GM18951 (cell line): Measurements from ENCODE around the gene HAAO.

Experiments
- POLR2A ChIP-seq: IDR thresholded peaks from 4 replicates; pipeline ENCODE4 v1.6.1; 2011; ENCODE audit warnings: mild to moderate bottlenecking; ENCODE audit not compliant: insufficient read length, insufficient read depth; ENCODE audit errors: extremely low read depth
- in situ Hi-C: fragments of 300-500 bp; cut with MboI; formaldehyde crosslinking; loops from one replicate; pipeline ENCODE4 v1.12.0; 2022; ENCODE audit warnings: low sequenced_read_pairs, mixed read lengths, inconsistent platforms; ENCODE audit not compliant: unreplicated experiment

Gene HAAO

DNA sequence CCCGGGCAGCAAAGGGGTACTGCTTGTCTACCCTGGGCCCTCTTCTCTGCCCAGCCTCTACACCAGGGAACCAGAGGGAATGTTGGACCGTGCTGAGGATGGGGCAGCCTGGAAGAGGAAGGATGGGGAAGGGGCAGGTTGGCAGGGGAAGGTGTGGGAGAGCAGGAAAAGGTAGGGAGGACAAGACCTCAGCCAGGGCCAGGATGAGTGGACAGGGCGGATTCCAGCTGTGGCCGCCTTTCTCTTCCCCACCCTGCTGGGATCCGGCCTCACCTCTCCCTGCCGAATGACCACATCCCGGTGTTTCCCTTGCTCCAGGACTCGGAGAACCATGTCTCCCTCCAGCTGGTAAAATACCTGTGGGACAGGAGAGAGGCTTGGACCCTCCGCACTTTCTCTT is 8.9 kb downstream of the HAAO start:
- TF ChIP-seq POLR2A = no peak
- in situ Hi-C loops = no loop called here

DNA sequence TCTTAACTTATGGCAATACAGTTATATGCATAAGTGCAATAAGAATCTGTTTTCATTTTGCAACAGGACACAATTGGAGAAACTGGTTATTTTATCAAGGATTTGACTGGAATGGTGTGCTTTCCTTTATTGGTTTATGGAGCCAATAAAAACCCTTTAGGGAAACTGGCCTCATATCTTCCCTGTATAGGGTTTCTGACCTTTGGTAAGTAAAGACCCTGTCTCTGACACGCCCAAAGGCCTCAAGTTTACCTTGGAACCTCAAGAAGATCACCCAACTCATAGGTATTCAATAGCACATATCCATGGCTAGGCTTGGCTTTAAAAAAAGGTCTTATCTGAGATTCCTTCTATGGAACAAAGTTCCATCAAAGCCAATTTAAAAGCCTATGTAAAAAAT is 11.2 kb downstream of the HAAO start:
- in situ Hi-C loops = no loop called here
- TF ChIP-seq POLR2A = no peak

DNA sequence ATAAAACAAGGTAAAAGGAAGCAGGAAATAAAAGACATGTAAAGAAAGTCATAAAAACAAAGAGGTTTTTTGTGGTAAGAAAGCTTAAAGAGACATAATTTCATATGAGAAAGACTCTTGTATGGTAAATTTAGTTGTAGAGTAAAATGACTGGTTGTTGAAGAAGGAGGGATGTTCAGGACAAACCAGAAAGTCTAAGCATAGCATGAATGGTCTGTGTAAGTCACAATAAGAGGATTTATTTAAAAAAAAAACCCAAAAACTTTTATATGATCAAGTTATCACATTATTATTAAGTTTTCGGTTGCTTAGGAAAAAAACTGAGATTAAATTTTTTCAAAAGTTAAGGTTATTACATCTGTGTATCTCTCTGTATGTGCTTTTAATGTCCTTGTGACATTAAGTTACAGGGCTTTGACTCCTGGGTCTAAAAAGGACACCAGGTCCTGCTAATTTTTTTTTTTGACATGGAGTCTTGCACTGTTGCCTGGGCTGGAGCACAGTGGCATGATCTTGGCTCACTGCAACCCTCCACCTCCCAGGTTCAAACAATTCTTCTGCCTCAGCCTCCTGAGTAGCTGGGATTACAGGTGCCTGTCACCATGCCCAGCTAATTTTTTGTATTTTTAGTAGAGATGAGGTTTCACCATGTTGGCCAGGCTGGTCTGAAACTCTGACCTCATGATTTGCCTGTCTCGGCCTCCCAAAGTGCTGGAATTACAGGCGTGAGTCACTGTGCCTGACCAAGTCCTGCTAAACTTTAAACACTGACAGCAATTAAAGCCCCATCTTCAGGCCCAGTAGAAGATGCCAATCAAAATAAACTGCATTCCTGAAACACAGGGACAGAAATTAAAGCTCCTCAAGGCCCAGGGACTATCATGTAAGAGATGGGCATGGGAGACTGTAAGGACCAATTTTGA is 14.2 kb downstream of the HAAO start:
- in situ Hi-C loops = no loop called here

DNA sequence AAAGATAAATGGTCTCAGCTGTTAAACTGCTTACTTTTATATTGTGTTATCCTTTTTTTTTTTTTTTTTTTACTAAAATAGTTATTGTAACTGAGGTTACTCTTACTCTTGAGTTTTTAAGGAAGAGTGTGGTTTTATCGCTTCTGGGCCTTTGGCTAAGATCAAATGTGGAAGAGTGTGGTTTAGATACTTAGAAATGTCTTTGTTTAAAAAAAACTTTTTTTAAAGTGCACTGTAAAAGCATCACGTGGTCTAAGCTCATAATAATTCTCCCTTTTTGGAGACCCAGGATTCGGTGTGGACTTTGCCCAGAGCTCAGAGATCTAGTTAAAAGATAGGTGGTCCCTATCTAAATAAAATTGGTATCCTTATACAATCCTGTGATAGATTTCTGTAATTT is 16.6 kb downstream of the HAAO start:
- no peak for TF ChIP-seq POLR2A
- in situ Hi-C loops = no loop called here

More for the DNA sequence above, 14.2 kb downstream of the HAAO start:
- no peak for TF ChIP-seq POLR2A

DNA sequence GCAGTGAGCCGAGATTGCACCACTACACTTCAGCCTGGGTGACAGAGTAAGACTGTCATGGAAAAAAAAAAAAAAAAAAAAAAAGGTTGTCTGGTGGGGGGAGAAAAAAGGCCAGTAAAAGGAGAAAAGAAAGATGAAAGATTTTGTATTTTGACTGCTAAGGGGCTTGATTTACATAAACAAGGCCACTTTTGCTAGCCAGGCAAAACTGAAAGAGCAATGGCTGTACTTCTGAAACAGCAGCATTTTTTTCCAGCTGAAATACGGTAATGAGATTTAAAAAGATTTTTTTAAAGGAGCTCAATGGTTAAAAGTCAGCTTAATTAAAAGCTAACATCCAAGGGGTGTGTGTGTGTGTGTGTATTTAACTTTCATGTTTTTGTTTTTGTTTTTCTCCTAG is 17.2 kb downstream of the HAAO start:
- in situ Hi-C loops = no loop called here
- TF ChIP-seq POLR2A = no peak

DNA sequence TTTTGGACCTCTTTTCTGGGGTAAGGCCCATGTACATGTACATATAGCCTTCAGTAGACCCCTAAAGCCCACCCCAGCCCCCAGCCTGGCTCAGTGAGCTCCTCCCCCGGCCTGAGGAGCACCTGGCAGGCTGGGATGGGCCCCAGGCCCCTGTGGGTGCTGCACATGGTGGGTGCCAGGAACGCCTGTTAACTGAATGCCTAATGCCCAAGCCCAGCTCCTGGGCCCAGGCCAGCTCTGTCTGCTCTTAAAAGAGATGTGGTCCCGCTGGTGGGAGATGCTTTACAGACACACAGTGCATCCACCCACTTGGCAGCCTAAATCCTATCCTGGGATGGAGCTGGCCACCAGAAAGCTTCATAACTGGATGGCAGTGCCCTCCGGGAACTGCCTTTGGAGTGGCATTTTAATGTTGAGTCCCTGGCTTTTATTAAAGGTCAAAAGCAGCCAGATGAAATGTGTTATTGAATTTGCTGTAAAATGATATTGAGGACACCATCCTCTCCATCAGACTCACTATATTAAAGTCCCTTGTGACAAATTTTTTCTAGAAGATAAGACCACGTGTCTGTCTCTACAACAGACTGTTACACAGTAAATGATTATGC is 20.7 kb downstream of the HAAO start:
- TF ChIP-seq POLR2A = no peak
- in situ Hi-C loops = no loop called here

DNA sequence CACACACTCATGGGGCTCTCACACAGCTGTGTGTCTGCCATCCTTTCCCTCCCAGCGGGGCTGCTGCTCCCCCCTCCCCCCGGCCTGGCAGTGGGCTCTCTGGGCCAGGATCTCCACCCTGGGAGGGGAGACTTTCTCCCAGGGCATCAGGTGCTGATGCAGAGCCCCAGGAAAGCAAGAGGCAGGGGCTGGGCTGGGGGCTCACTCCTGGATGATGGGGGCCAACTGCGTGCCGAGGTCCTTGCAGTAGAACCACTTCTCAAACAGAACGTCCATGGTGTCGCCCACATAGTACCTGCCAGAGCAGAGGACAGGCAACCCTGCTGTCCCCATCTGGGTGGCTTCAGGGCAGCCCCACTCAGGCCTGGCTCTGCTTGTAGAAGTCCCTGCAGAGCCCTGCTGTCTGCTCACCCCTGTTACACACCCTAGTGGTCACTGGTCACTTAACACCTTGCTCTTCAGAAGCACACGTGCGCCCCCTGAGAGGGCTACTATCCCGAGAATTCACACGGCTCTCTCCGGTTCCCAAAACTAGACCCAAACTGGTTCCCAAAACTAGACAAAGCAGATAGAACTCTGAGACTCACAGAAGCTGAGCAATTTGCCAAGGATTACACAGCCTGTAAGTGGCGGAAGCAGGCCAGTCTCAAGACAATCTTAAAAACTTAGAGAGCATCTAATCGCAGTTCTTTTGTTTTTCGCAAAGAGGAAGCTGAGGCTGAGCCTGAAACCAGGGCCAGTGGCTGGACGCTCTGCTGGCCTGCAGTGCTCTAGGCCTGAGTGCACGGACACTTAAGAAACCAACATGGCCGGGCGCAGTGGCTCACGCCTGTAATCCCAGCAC is 21.9 kb downstream of the HAAO start:
- no peak for TF ChIP-seq POLR2A
- in situ Hi-C loops = no loop called here

DNA sequence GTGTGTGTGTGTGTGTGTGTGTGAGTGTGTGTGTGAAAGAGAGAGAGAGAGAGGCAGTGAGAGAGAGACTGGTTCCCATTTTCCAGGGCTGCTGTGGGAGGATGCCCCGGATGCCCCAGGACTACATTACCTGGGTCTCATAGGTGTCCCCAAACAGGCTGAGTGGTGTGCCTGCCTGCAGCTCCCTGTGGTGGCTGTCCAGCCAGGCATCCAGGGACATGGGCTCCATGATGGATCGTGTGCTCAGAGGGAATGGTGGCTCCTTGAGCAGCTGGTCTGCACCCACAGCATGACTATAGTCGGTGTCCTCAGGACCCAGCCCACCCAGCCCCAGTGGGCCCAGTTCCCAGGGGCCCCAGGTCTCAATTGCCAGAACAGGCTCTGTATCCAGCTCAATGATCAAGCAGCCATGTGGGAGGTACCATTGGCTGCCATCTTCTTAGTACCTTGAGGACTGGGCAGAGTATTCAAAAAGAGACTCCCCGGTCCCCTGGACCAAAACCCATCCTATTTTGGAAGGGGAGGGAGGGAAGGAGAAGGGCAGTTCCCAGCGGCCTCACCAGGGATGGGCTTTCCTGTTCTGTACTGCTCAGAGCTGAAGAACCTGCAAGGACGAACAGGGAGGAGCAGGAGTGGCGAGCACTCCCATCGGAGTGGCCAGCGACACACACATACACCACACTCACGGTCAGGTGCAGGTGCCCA is 22.6 kb downstream of the HAAO start:
- in situ Hi-C loops = no loop called here
- no peak for TF ChIP-seq POLR2A

DNA sequence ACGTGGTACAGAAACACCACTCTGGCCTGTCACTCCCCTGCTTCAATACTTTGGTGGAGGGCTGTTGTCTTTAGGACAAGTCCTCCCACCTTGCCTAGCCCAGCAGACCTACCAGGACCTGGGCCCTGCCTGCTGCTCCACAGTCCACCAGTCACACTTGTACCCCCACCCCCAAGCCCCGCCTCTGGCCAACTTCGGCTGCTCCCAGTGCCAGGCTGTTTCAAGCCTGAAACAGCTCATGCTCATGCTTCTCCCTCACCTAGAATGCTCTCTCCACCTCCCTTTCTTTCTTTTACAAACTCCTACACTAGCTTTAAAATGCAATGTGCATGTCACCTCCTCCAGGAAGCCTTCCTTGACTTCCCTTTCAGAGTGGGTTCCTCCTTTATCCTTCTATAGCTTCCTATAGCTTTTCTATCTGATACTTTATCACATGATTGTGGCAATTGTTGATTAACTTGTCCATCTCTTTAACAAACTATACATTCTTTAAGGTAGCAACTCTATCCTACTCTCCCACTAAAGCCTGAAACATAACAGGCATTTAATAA is 23.6 kb downstream of the HAAO start:
- no peak for TF ChIP-seq POLR2A
- in situ Hi-C loops = no loop called here

DNA sequence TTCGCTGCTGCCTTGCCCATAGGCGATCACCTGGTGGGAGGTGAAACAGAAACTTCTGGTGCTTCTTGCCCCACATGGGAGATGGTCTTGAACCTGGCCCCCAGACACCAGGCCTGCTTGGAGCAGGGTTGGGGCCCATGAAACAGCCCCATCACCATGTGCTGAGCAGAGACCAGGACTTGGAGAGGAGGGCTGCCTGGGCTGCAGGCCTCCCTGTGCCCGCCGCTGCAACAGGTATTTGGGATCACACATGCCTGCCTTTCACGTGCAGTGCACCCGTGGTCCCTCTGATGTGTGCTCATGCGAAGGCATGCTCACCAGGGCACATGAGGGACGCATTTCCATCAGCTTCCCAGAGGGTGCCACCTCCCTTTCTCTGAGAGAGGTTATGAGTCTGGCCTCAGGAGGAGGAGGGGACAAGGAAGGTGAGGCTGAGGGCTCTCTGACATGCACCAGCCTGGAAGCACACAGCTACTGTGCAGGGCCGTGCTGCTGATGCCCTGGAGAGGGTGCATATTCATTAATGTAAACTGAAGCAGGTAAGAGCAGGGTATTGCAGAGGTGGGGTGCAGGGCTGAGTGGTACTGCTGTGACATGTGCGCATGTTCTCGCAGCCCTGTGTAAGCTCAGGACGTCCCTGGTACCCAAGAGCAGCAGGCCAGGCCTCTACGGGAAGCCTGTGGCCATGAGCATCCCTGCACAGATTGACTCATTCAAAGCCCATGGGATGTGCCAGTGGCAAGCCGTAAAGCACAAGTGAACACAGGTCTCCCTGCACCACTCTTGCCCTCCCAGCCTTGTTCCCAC is 24.3 kb downstream of the HAAO start:
- in situ Hi-C loops = no loop called here
- TF ChIP-seq POLR2A = no peak

DNA sequence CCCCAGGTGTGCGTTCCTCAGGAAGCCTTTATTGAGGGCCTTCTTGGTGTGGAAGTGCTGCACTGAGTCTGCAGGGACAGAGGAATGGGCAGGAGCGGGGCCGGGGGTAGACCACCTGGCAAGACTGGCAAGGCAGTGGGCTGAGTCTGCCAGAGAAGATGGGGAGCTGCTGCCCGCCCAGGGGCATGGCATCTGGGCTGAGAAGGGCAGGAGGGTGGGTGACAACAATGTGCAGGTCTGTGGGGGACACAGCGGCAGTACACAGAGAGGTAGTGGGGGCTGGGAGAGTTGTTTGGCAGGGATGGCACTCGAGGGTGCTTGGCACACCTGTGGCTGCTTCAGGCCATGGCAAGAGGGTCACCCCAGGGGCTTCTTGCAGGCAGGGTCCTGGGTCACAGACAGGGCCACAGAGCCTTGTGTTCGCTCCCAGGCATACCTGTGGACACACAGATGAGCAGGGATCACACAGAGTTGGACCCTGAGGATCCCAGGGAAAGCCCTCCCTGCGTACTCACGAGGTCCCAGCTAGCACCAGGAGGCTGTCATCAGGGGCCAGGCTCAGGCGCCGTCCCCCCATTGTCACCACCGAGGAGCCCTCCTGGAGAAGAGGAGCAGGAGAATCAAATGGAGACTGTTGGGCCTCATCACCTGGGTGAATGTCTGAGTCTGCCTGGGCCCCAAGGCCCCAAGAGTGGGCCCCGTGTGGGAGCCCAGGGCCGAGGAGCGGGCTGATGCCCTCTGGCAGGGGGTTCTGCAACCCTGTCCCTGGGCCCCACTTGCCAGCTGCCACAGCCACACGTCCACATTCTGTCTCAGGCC is 25.1 kb downstream of the HAAO start:
- no peak for TF ChIP-seq POLR2A
- in situ Hi-C loops = no loop called here

DNA sequence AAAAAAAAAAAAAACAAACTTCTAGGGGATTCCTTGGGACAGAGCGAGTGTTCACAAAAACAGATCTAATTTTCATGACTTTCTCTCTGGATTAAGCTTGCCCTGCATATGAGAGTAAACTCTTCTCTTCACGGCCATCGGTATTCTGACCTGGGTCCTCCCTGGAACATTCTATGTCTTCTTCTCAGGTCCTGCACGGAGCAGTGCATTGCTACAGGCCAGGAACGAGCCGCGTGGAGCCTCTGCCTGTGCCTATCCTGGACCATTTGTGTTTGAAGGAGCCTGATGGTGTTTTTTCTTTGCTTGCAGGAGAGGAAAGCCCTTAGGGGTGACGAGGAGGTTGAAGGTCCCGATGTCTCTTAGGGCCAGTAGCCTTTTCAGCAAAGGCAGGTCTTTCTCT is 26.7 kb downstream of the HAAO start:
- in situ Hi-C loops = no loop called here
- no peak for TF ChIP-seq POLR2A
